Astrocyte (in vitro differentiated cells and primary cell): ENCODE data around the gene TTC7B.

Experiments used
- CTCF ChIP-seq: IDR thresholded peaks from 2 replicates; pipeline ENCODE4 v1.5.1; 2011; ENCODE audit warnings: low read depth, mild to moderate bottlenecking, inconsistent platforms, low read length, moderate library complexity; ENCODE audit not compliant: insufficient read depth
- EZH2 ChIP-seq: IDR thresholded peaks from 2 replicates; pipeline ENCODE4 v1.6.1; 2012; ENCODE audit warnings: mild to moderate bottlenecking, low read length, inconsistent platforms; ENCODE audit not compliant: insufficient read depth

- no peak for TF ChIP-seq CTCF
- no peak for TF ChIP-seq EZH2
Measured at GRCh38 chr14:90791486-90791885, 24.7 kb downstream of the TTC7B start.
